ENCODE results near the gene ZNFX1.

- no peak for TF ChIP-seq CTCF (IDR thresholded peaks at IDR 0.05)
- no peak for TF ChIP-seq POLR2A (IDR thresholded peaks at IDR 0.05; ENCODE audit: low read length)
- no peak for TF ChIP-seq HOXB5 (CRISPR knock-in tag; IDR thresholded peaks at IDR 0.05)
- TF ChIP-seq RFX5 (IDR thresholded peaks at IDR 0.05): no peak
- no peak for TF ChIP-seq KDM5A (IDR thresholded peaks at IDR 0.05)
- TF ChIP-seq REST (IDR thresholded peaks at IDR 0.05): no peak
- no peak for TF ChIP-seq EP300 (IDR thresholded peaks at IDR 0.05)
- no peak for TF ChIP-seq JUNB (IDR thresholded peaks at IDR 0.05)
- peak; percentile 72; the same call in 1 of the 2 replicates for TF ChIP-seq TP53 (CRISPR knock-in tag; IDR thresholded peaks at IDR 0.05)
- no peak for TF ChIP-seq PBX3 (IDR thresholded peaks at IDR 0.05)
- no peak for TF ChIP-seq RCOR1 (IDR thresholded peaks at IDR 0.05; ENCODE audit: low read depth, low read length)
- TF ChIP-seq CHD2 (IDR thresholded peaks at IDR 0.05; ENCODE audit: low read length, partially characterized antibody): no peak
- TF ChIP-seq MAFK (IDR thresholded peaks at IDR 0.05; ENCODE audit: partially characterized antibody): peak; percentile 97
- TF ChIP-seq HES2 (IDR thresholded peaks at IDR 0.05): no peak
Observed at GRCh38 chr20:49279677-49280462, 2.0 kb upstream of the ZNFX1 start.
